HG02885 (cell line): ENCODE measurements around the gene UNC5B.

Experiments used
- ATAC-seq: cut with Tn5 transposase; IDR thresholded peaks from one replicate; pipeline ENCODE4 v1.9.1; 2021; ENCODE audit warnings: mild to moderate bottlenecking; ENCODE audit not compliant: unreplicated experiment, poor library complexity

UNC5B gene

DNA sequence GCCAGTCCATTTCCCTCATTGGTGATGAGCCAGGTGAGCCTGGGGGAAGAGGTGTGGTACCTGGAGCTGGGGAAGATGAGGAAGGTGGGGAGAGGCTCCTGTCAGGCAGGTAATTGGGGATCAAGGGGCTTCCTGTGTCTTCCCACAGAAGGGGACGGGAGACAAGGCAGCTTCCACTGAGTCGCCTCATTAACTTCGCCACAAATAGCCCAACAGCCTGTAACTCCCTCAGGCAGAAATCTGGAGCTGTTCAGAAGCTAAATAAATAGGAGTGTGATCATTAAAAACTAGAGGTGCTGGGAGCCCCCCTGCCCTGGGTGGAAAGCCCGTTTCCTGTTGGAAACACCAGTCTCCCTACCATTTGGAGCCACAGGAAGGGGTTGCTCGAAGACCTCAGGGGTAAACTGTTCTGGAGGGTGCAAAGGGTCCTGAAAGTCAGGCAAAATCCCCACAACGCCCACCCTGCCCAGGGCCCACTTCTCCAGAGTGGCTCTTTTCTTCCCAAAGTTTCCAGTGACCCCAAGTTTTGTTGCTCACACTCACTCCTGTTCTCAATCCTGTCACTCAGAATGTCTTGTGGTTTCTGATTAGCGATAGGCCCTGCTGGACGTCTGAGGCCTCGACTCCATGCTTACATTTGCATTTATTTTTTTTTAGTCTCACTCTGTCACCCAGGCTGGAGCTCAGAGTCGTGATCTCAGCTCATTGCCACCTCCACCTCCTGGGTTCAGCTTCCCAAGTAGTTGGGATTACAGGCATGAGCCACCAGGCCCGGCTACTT is 25.7 kb downstream of the UNC5B start:
- ATAC-seq = no peak

GRCh38 chr10:71238626-71239025 is 26.3 kb downstream of the UNC5B start:
- ATAC-seq = no peak

DNA sequence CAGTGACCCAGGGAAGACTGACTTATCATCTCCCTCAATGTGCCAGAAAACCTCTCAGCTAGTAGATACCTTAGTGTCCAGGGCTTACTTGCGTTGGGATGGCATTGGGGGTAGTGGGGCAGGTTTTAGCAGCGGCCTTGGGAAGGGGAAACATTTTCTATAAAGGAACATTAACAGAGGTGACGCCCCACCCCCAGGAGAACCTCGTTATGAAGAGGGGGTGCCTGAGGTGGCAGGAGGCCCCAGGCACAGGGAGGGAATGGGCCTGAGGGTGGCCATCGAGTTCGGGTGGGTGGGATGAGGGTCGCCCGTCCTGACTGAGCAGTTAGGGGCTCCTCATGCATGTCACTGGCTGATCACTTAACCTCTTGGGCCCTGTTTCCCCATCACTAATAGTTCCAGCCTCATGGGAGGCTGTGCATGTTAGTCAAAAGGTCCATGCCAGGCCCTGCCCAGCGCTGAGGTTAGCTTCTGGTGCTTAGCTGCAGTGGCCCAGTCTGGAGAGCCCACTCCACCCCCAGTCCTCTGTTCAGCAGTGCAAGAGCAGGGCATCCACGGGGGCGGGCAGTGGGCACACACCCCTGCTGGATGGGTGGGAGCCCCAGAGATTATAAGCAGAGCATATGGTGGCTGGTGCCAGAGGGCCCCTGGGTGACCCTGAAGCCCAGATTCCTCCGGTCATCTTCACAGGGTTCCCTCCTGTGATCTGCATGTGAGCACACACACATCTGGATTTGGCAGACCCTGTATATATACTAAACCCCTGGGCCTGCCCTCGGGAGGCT is 27.0 kb downstream of the UNC5B start:
- no peak for ATAC-seq

- no peak for ATAC-seq
These were observed 27.8 kb downstream of the UNC5B start for GRCh38 chr10:71239946-71240795.

- no peak for ATAC-seq
These were observed 28.9 kb downstream of the UNC5B start for GRCh38 chr10:71241114-71241829.

- no peak for ATAC-seq
These were observed 29.7 kb downstream of the UNC5B start for GRCh38 chr10:71241830-71242621.

DNA sequence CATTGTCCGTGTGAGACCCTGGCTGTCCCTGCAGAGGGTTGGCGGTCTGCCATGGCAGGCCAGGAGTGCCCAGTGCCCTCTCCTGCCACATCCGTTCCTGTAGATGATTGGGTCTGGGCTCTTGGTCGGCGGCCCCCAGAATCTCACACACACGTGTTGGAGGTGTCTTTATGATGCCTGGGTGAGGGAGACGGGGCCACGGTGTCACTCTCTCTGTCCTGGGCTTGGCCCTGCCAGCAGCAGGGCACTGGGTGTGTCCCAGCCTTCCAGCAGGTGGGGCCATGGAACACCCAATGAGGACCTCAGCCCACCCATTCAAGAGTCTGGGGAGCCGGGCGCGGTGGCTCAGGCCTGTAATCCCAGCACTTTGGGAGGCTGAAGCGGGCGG is 30.2 kb downstream of the UNC5B start:
- ATAC-seq = no peak

DNA sequence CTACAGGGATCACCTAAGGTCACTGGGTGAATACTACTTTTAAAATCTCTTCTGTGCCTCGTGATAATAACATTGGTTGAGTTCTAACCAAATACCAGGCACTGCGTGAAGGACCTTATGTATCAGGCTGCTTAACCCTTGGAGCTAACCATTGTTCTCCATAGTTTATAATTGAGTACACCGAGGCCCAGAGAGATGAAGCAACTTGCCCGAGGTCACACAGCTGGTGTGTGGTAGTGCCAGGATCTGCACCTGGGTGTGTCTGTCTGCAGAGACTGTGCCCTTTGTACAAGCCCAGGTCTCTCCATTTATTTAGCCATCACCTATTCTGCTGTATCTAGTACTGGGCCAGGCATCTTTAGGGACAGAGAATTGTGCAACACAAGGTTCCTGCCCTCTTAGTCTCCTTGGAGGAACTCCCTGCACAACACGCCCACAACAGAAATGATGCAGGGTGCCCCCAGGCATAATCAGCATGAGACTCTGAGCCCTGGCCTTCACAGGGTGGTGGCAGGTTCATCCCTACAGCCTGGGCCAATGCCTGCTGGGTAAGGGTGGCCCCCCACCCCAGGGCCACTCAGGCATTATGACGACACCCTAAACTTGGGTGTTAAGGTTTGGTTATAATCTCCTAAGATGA is 31.5 kb downstream of the UNC5B start:
- ATAC-seq = no peak

- ATAC-seq = no peak
These were observed 32.4 kb downstream of the UNC5B start for GRCh38 chr10:71244431-71245419.

DNA sequence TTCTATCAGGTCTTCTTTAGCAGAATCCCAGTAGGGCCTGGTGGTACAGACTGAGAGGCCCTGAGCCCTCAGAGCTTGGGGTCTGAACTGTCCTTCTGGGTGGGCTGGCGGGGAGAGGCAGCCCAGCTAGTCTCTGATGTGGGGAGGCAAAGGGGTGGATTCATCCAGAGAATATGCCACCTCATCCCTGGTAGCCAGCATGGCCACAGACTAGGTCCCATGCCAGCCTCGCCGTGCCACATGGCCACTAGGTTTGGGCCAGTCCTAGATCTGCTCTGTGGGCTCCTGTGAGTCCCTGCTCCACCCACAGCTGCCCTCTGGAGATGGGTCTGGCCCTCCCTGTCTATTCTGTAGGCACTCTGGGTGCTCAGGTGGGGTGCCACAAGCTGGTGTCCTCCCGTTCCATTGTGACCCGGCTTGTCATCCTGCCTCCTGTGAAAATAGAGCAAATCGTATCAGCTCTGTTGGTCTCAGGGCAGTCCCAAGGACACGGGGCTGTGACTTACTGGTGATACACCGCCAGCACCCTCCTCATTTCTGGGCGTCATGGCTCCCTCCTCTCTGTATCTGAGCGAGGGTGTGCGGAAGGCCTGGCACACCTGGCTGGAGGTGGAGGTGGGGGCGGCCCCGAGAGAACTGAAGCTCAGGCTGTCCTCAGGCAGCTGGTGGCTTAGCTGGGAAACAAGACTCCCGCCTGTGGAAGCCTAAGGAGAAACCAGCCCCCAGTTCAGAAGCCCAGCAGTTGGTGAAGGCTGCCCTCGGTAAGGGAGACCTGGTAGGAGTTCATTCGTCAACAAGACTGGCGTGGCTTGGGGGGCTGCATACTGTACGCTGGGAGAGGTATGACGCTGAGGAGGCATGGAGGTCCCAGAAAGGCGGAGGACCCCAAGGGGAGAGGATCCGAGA is 33.3 kb downstream of the UNC5B start:
- no peak for ATAC-seq

DNA sequence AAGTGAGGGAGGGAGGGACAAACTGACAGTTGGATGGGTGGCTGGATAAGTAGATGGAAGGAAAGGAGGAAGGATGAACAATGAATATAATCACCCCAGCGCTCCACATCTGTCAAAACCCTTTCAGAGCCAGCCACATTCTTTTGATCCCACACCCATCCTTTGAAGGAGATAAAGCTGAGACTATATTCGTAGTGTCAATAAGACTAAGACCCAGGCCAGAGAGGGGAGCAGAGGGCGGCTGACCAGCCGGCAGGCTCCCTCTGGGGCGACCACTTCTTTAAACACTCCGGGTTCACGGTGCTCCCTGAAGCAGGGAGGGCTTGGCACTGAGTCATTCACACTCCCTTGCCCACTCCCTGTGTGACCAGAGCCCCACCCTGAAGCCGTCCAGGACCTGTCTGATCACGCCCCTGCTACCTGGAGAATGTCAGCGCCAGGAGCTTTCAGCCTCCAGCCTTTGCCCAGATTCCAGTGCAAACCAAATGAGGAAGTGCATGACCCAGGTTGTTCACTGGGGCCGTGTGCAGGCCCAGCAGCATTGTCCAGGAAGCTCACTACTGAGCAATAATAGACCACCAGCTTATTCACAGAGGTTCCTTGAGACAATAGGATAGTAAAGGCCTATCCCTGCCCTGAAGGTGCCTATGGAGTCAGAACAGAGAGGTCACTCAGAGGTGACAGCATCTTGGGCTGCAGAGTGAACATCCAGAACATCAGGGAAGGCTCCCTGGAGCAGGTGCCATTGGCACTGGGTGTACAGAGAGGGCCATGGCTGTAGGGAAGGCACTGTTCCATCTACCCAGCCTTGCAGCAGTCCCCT is 34.4 kb downstream of the UNC5B start:
- ATAC-seq = no peak

- no peak for ATAC-seq
These were observed 35.0 kb downstream of the UNC5B start for GRCh38 chr10:71247414-71247705.

- ATAC-seq = no peak
These were observed 35.4 kb downstream of the UNC5B start for GRCh38 chr10:71247804-71248203.

DNA sequence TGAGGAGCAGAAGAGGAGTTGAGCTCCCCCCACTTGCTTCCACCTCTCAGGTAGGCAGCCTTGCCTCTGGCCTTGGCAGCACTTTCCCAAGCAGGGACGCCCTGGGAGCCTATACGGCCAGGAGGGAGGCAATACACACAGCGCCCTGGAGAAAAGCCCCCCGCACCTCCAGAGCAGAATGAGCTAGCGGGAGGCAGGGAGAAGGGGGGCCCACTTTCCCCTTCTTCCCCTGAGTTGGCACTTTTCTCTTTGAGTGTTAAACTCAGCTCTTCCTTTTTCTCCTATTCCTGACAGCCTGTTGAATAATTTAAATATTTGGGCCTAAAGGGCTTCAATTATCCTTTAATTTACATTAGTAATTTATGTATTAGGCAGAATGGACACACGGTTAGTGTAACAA is 35.8 kb downstream of the UNC5B start:
- ATAC-seq = no peak

- ATAC-seq = no peak
These were observed 37.6 kb downstream of the UNC5B start for GRCh38 chr10:71249996-71250395.

GRCh38 chr10:71250405-71250804 is 38.0 kb downstream of the UNC5B start:
- no peak for ATAC-seq
